NCI-H1048 (cell line): Measurements from ENCODE around the gene PLOD3.

Experiments used
- DNase-seq: peaks from one replicate; lab custom pipeline; 2025; lab: John Stamatoyannopoulos, UW

Gene PLOD3

GRCh38 chr7:101180130-101180755, 37.1 kb downstream of the PLOD3 start, which contains the start of gene NAT16:
NAT16 (minus strand) TSS chr7:101180293; CDS start chr7:101174807, 5,486 bp downstream.
- DNase-seq: no peak

- DNase-seq: no peak
Observed at GRCh38 chr7:101179713-101180112, 37.7 kb downstream of the PLOD3 start.

GRCh38 chr7:101179117-101179516, 38.3 kb downstream of the PLOD3 start:
- DNase-seq: no peak

- no peak for DNase-seq
Observed at GRCh38 chr7:101177644-101178043, 39.7 kb downstream of the PLOD3 start.

- DNase-seq: no peak
Observed at GRCh38 chr7:101175664-101176063, 41.7 kb downstream of the PLOD3 start.

- no peak for DNase-seq
Observed at GRCh38 chr7:101174322-101174854, 43.0 kb downstream of the PLOD3 start.

GRCh38 chr7:101173752-101174244, 43.6 kb downstream of the PLOD3 start:
- no peak for DNase-seq

GRCh38 chr7:101172854-101173751, 44.3 kb downstream of the PLOD3 start:
- no peak for DNase-seq

GRCh38 chr7:101172005-101172853, 45.2 kb downstream of the PLOD3 start:
- DNase-seq: no peak

- no peak for DNase-seq
Observed at GRCh38 chr7:101171442-101171837, 45.9 kb downstream of the PLOD3 start.

GRCh38 chr7:101170617-101171441, 46.6 kb downstream of the PLOD3 start:
- no peak for DNase-seq

GRCh38 chr7:101169838-101170551, 47.4 kb downstream of the PLOD3 start:
- DNase-seq: no peak

GRCh38 chr7:101169110-101169837, 48.1 kb downstream of the PLOD3 start:
- DNase-seq: no peak

- DNase-seq: no peak
Observed at GRCh38 chr7:101168412-101169049, 48.9 kb downstream of the PLOD3 start.

GRCh38 chr7:101167645-101168411, 49.6 kb downstream of the PLOD3 start:
- DNase-seq: no peak

GRCh38 chr7:101166909-101167644, 50.3 kb downstream of the PLOD3 start:
- DNase-seq: no peak

GRCh38 chr7:101166648-101166908, 50.8 kb downstream of the PLOD3 start:
- DNase-seq: no peak
